IMR-90 (cell line): ENCODE data around the gene PTPRG. TPM values are rescaled to one million over a fixed set of nuclear protein-coding genes. Genes with fewer than 3 reads are reported as not detected.

Source experiments
- ATAC-seq: fragments of 200-7000 bp; cut with Tn5 transposase; 2 replicates; pipeline ENCODE4 v1.9.1; 2020; ENCODE audit warnings: low read depth, mild to moderate bottlenecking, moderate library complexity
- BruUV-seq: library from RNA; stranded (reverse); fragments of 400-500 nt; replicated peaks from 2 replicates; lab custom pipeline; 2021; lab: Mats Ljungman, UMichigan
- CTCF ChIA-PET: fragments of 300-600 bp; formaldehyde crosslinking; extraction: SDS; loops from one replicate; lab custom pipeline; 2021; ENCODE audit warnings: antibody characterized with exemption; lab: Yijun Ruan, JAX
- POLR2A ChIA-PET: fragments of 300-600 bp; sonication (Branson Sonifier 250); formaldehyde crosslinking; loops from one replicate; lab custom pipeline; 2022; ENCODE audit warnings: antibody characterized with exemption; ENCODE audit not compliant: unreplicated experiment; lab: Charles Lee
- DNase-seq: peaks from one replicate; pipeline ENCODE4 v3.0.0; 2013
- H2AFZ ChIP-seq: replicated peaks from 2 replicates; pipeline ENCODE3; 2013; ENCODE audit warnings: low read length, mild to moderate bottlenecking; ENCODE audit not compliant: poor library complexity
- H2AK5ac ChIP-seq: 2 replicates; pipeline ENCODE4 v1.6.1; 2013; ENCODE audit warnings: low read depth, low read length, inconsistent platforms
- H2AK9ac ChIP-seq: replicated peaks from 2 replicates; pipeline ENCODE3; 2013; ENCODE audit warnings: mild to moderate bottlenecking, low read depth, low read length, moderate library complexity; ENCODE audit not compliant: poor library complexity
- H2BK120ac ChIP-seq: 2 replicates; pipeline ENCODE4 v1.6.1; 2013; ENCODE audit warnings: low read depth, low read length, inconsistent platforms
- H2BK15ac ChIP-seq: 3 replicates; pipeline ENCODE4 v1.6.1; 2013; ENCODE audit warnings: low read depth, low read length, inconsistent platforms
- H2BK20ac ChIP-seq: 2 replicates; pipeline ENCODE4 v1.6.1; 2013; ENCODE audit warnings: low read depth, mild to moderate bottlenecking, inconsistent platforms, low read length, moderate library complexity
- H2BK5ac ChIP-seq: 2 replicates; pipeline ENCODE4 v1.6.1; 2013; ENCODE audit warnings: mild to moderate bottlenecking, low read depth, low read length, inconsistent platforms; ENCODE audit not compliant: poor library complexity, severe bottlenecking
- H3K14ac ChIP-seq: replicated peaks from 2 replicates; pipeline ENCODE4 v1.6.1; 2013; ENCODE audit warnings: low read depth, low read length, inconsistent platforms
- H3K18ac ChIP-seq: 2 replicates; pipeline ENCODE4 v1.6.1; 2013; ENCODE audit warnings: low read depth, low read length, control low read depth
- H3K23ac ChIP-seq: 2 replicates; pipeline ENCODE4 v1.6.1; 2013; ENCODE audit warnings: low read depth, low read length, inconsistent platforms
- H3K27ac ChIP-seq: 2 replicates; pipeline ENCODE4 v1.5.1; 2013; ENCODE audit warnings: mild to moderate bottlenecking, control low read depth, low read length; ENCODE audit not compliant: insufficient read depth
- H3K27me3 ChIP-seq: 2 replicates; pipeline ENCODE4 v1.6.1; 2013; ENCODE audit warnings: low read length; ENCODE audit not compliant: control insufficient read depth, insufficient read depth
- H3K36me3 ChIP-seq: 2 replicates; pipeline ENCODE4 v1.6.1; 2013; ENCODE audit warnings: low read length, mixed read lengths; ENCODE audit not compliant: control insufficient read depth, insufficient read depth
- H3K4ac ChIP-seq: 2 replicates; pipeline ENCODE4 v1.6.1; 2013; ENCODE audit warnings: low read depth, low read length, inconsistent platforms
- H3K4me1 ChIP-seq: 2 replicates; pipeline ENCODE4 v1.6.1; 2013; ENCODE audit warnings: low read length, mixed read lengths; ENCODE audit not compliant: control insufficient read depth, insufficient read depth
- H3K4me2 ChIP-seq: 2 replicates; pipeline ENCODE4 v1.6.1; 2013; ENCODE audit warnings: low read depth, mild to moderate bottlenecking, control low read depth, low read length, moderate library complexity
- H3K4me3 ChIP-seq: 2 replicates; pipeline ENCODE4 v1.5.1; 2013; ENCODE audit warnings: low read depth, mild to moderate bottlenecking, control low read depth, low read length, moderate library complexity; ENCODE audit not compliant: insufficient read depth
- H3K56ac ChIP-seq: 2 replicates; pipeline ENCODE4 v1.6.1; 2013; ENCODE audit warnings: low read length, inconsistent platforms; ENCODE audit not compliant: insufficient read depth; ENCODE audit errors: extremely low read depth
- H3K79me1 ChIP-seq, 2 experiments: 2 replicates each; pipeline ENCODE4 v1.6.1; 2013; ENCODE audit warnings: low read length in 2 of 2, inconsistent platforms in 1 of 2, low read depth in 1 of 2
- H3K9ac ChIP-seq: 2 replicates; pipeline ENCODE4 v1.6.1; 2013; ENCODE audit warnings: low read depth, low read length, control low read depth
- H3K9me1 ChIP-seq: 2 replicates; pipeline ENCODE4 v1.6.1; 2013; ENCODE audit warnings: low read length, inconsistent platforms; ENCODE audit not compliant: insufficient read depth
- H3K9me3 ChIP-seq: 2 replicates; pipeline ENCODE4 v1.6.1; 2013; ENCODE audit warnings: low read length; ENCODE audit not compliant: control insufficient read depth, insufficient read depth
- H4K20me1 ChIP-seq: 2 replicates; pipeline ENCODE4 v1.6.1; 2013; ENCODE audit warnings: low read length, inconsistent platforms; ENCODE audit not compliant: insufficient read depth
- H4K5ac ChIP-seq: 2 replicates; pipeline ENCODE4 v1.6.1; 2013; ENCODE audit warnings: mild to moderate bottlenecking, low read depth, low read length, control low read depth
- H4K8ac ChIP-seq, 2 experiments: 2 replicates each; pipeline ENCODE4 v1.6.1; 2013; ENCODE audit warnings: low read depth in 2 of 2, low read length in 2 of 2, control low read depth in 1 of 2, inconsistent platforms in 1 of 2
- H4K91ac ChIP-seq: 2 replicates; pipeline ENCODE4 v1.6.1; 2013; ENCODE audit warnings: low read depth, low read length, inconsistent platforms; ENCODE audit not compliant: insufficient read depth
- MAFK ChIP-seq: IDR thresholded peaks from 2 replicates; pipeline ENCODE4 v1.6.1; 2012; ENCODE audit warnings: low read depth, low read length, improper control_type of control experiment
- RAD21 ChIP-seq: IDR thresholded peaks from 2 replicates; pipeline ENCODE4 v1.6.1; 2012; ENCODE audit warnings: low read length, improper control_type of control experiment
- SMC3 ChIP-seq: fragments of 150-350 bp; IDR thresholded peaks from 2 replicates; pipeline ENCODE4 v1.6.1; 2016; ENCODE audit warnings: low read depth, mild to moderate bottlenecking, antibody characterized with exemption, low read length, moderate library complexity
- WGBS, 2 experiments: methylation state at CpG; one replicate each; pipeline versions ENCODE4 v1.1.5 to v1.1.7; 2013; ENCODE audit warnings: missing lambda C conversion rate in 2 of 2; ENCODE audit not compliant: insufficient read length in 1 of 2; ENCODE audit errors: extremely low coverage in 2 of 2; 5-methylcytosine and 5-hydroxymethylcytosine counted together
- dilution Hi-C: fragments of 300-500 bp; cut with HindIII; formaldehyde crosslinking; loops from one replicate; pipeline ENCODE4 v1.14.3; 2018; ENCODE audit warnings: low sequenced_read_pairs; ENCODE audit not compliant: unreplicated experiment
- in situ Hi-C: fragments of 300-500 bp; cut with MboI; formaldehyde crosslinking; loops from 3 replicates; pipeline ENCODE4 v1.14.3; 2019; ENCODE audit warnings: low sequenced_read_pairs, inconsistent platforms, mixed read lengths
- intact Hi-C: fragments of 100-400 bp; cut with micrococcal nuclease; formaldehyde crosslinking; loops from 2 replicates; pipeline ENCODE4 v1.10.0; 2022
- polyA plus RNA-seq, 3 experiments: library from polyadenylated mRNA; depleted of rRNA; stranded (reverse); fragments of >200 nt; gene quantifications; 2 replicates each; pipeline ENCODE4 v1.2.3, GENCODE V29; 2012; ENCODE audit warnings: low replicate concordance in 1 of 3
- total RNA-seq: library from RNA; depleted of rRNA; stranded (reverse); fragments of >200 nt; gene quantifications from 2 replicates; pipeline ENCODE4 v1.2.3, GENCODE V29; 2012

The PTPRG gene
- total and polyA plus RNA-seq, 2 of the 4 experiments (the other 2 are of a cell fraction) = 7.7 to 31.0 TPM

GRCh38 chr3:62226601-62227339 is 665.4 kb downstream of the PTPRG start:
- intact Hi-C loops (no loop called here), dilution Hi-C loops (no loop called here), in situ Hi-C loops (no loop called here)
- ChIA-PET CTCF (no interaction called here), POLR2A (no interaction called here)
- no peaks in the 10 kb centered on the region for H3K9me3 ChIP-seq
- H2BK5ac ChIP-seq = no peak overlapping the region
- no peak overlapping the region for H2BK15ac ChIP-seq
- H2BK20ac ChIP-seq = no peak overlapping the region
- H3K14ac ChIP-seq = no peak overlapping the region
- H3K56ac ChIP-seq = no peak overlapping the region
- peaks cover 5% of the 10 kb centered on the region; the same call in 1 of the 2 replicates for H3K36me3 ChIP-seq
- no peak overlapping the region for H2AK9ac ChIP-seq
- no peak overlapping the region for H4K91ac ChIP-seq
- no peak overlapping the region for H2AFZ ChIP-seq
- H4K8ac ChIP-seq = no peak overlapping the region
- TF ChIP-seq SMC3 (no peak), MAFK (peak; percentile 73), RAD21 (no peak)
- no peak overlapping the region for H3K4me2 ChIP-seq
- H3K9ac ChIP-seq = no peak overlapping the region
- no peaks in the 10 kb centered on the region; the same call in 1 of the 2 replicates for H3K4me1 ChIP-seq
- no CpG with 5 or more reads among the region's 6 CpGs for WGBS, 2 experiments
- H3K79me1 ChIP-seq = no peaks in the 10 kb centered on the region
- no peak overlapping the region for H3K23ac ChIP-seq
- no peak overlapping the region for H2BK120ac ChIP-seq
- peaks cover 5% of the 10 kb centered on the region; the same call in 1 of the 2 replicates for H3K9me1 ChIP-seq
- H4K20me1 ChIP-seq = no peaks in the 10 kb centered on the region
- no peak overlapping the region for H2AK5ac ChIP-seq
- no peak overlapping the region for H3K27ac ChIP-seq
- ATAC-seq (no peak), DNase-seq (no peak)
- H4K5ac ChIP-seq = no peak overlapping the region
- no peak overlapping the region for H3K18ac ChIP-seq
- H3K4ac ChIP-seq = no peak overlapping the region
- no peak overlapping the region for H3K4me3 ChIP-seq
- no peaks in the 10 kb centered on the region for H3K27me3 ChIP-seq
- no TSS peak for BruUV-seq
